Gastrocnemius medialis (tissue), 4 donors: ENCODE results near the gene CLDN4. TPM values are rescaled to one million over a fixed set of nuclear protein-coding genes. Genes with fewer than 3 reads are reported as not detected.

Experiments used
- ATAC-seq, 2 donors: fragments of 150-250 bp; one replicate each; pipeline ENCODE4 v1.9.1; 2016
- DNase-seq, 2 donors: peaks; one replicate each; pipeline ENCODE4 v3.0.0-alpha.2; 2019
- H3K27ac ChIP-seq, 4 donors: fragments of 200-600 bp; sonication (generic); 1 replicate in 1 of 4; 2 replicates in 3 of 4; pipeline ENCODE4 v1.5.1; 2016 to 2018; ENCODE audit warnings: mild to moderate bottlenecking in 2 of 4, moderate library complexity in 1 of 4
- H3K27me3 ChIP-seq, 3 donors: fragments of 200-600 bp; sonication (generic) in 2 of 3; 1 replicate in 1 of 3; 2 replicates in 2 of 3; pipeline versions ENCODE4 v1.5.1 to v1.6.0; 2016 to 2019; ENCODE audit warnings: mild to moderate bottlenecking in 1 of 3, moderate library complexity in 1 of 3
- H3K36me3 ChIP-seq, 2 donors: fragments of 200-600 bp; sonication (generic) in 1 of 2; one replicate each; pipeline ENCODE4 v1.5.1; 2017 to 2018
- H3K4me1 ChIP-seq, 2 donors: fragments of 200-600 bp; sonication (generic) in 1 of 2; one replicate each; pipeline ENCODE4 v1.5.1; 2016 to 2017; ENCODE audit warnings: mild to moderate bottlenecking in 2 of 2
- H3K4me3 ChIP-seq, 4 donors: fragments of 200-600 bp; sonication (generic) in 3 of 4; 1 replicate in 1 of 4; 2 replicates in 3 of 4; pipeline ENCODE4 v1.5.1; 2016 to 2019; ENCODE audit warnings: mild to moderate bottlenecking in 2 of 4
- H3K9me3 ChIP-seq, 3 donors: fragments of 200-600 bp; sonication (generic) in 2 of 3; 1 replicate in 1 of 3; 2 replicates in 2 of 3; pipeline ENCODE4 v1.5.1; 2016 to 2019
- POLR2A ChIP-seq, 2 donors: fragments of 450-650 bp; IDR thresholded peaks; one replicate each; pipeline ENCODE4 v1.6.1; 2017; ENCODE audit warnings: antibody characterized with exemption in 2 of 2, mild to moderate bottlenecking in 2 of 2, moderate library complexity in 2 of 2
- in situ Hi-C, 4 donors: fragments of 200-750 bp; cut with MboI; loops; one replicate each; pipeline versions ENCODE4 v1.15.0 to v1.8.0; 2017; ENCODE audit warnings: low sequenced_read_pairs in 4 of 4
- intact Hi-C: fragments of 100-400 bp; cut with DNase I; formaldehyde crosslinking; loops from one replicate; pipeline ENCODE4 v1.15.1; 2023; ENCODE audit warnings: low total_unique reads
- total RNA-seq, 4 donors: library from RNA; depleted of rRNA; stranded (reverse); fragments of >200 nt; gene quantifications; one replicate each; pipeline versions ENCODE4 v1.1.0 to v1.2.3, GENCODE V29; 2016
- TF ChIP-seq, protein P1 (sequence below), 5 experiments: fragments of 450-650 bp in 3 of 5; fragments of 200-600 bp in 2 of 5; sonication (generic) in 2 of 5; IDR thresholded peaks in 4 of 5; conservative IDR thresholded peaks in 1 of 5; 1 replicate in 4 of 5; 2 replicates in 1 of 5; pipeline ENCODE4 v1.5.1; 2016 to 2019; ENCODE audit warnings: antibody characterized with exemption in 5 of 5, mild to moderate bottlenecking in 3 of 5, moderate library complexity in 3 of 5

The CLDN4 gene
- total RNA-seq, 4 donors from 2014 or later, result 0.16 to 3.7 (median 0.42) TPM

GRCh38 chr7:73847941-73848723 is 17.3 kb downstream of the CLDN4 start:
- DNase-seq, result no peak
- Histone ChIP-seq H3K9me3 (no peaks in the 10 kb centered on the region), H3K27ac (no peak overlapping the region), H3K4me1 (no peaks in the 10 kb centered on the region), H3K27me3 (no peaks in the 10 kb centered on the region), H3K4me3 (no peak overlapping the region), H3K36me3 (no peaks in the 10 kb centered on the region)
- TF ChIP-seq, protein P1, sequence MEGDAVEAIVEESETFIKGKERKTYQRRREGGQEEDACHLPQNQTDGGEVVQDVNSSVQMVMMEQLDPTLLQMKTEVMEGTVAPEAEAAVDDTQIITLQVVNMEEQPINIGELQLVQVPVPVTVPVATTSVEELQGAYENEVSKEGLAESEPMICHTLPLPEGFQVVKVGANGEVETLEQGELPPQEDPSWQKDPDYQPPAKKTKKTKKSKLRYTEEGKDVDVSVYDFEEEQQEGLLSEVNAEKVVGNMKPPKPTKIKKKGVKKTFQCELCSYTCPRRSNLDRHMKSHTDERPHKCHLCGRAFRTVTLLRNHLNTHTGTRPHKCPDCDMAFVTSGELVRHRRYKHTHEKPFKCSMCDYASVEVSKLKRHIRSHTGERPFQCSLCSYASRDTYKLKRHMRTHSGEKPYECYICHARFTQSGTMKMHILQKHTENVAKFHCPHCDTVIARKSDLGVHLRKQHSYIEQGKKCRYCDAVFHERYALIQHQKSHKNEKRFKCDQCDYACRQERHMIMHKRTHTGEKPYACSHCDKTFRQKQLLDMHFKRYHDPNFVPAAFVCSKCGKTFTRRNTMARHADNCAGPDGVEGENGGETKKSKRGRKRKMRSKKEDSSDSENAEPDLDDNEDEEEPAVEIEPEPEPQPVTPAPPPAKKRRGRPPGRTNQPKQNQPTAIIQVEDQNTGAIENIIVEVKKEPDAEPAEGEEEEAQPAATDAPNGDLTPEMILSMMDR (IDR thresholded peaks at IDR 0.05 in 4 of 5, conservative IDR thresholded peaks at IDR 0.05 in 1 of 5), result no peak
- no peak for TF ChIP-seq POLR2A (IDR thresholded peaks at IDR 0.05)
- intact Hi-C loops (loop anchor here (10.0 kb wide), 1 partner anchor 223 kb away; the partner anchor contains the start of gene MLXIPL), in situ Hi-C loops (no loop called here)
- no peak for ATAC-seq

DNA sequence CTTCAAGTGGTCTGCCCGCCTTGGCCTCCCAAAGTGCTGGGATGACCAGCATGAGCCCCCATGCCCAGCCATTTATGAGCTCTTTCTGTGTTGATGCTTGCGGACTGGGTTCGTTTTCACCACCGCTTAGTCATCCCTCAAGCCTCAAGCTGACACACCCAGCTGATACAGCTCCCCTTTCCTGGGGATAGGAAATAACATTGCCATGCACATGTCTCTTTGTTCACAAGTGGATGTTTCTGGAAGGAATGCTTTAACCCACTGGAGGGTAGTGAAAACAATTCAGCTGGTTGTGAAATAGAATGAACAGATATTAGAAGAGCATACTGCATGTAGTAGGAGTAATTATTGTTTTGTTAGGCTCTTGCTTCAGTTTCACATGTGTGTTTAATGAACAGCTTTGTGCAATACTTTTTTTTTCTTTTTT is 20.0 kb downstream of the CLDN4 start:
- Histone ChIP-seq H3K4me1 (no peaks in the 10 kb centered on the region), H3K36me3 (no peaks in the 10 kb centered on the region), H3K27me3 (peaks cover 0 to 5% (median 0%) of the 10 kb centered on the region in 3 donors), H3K4me3 (no peak overlapping the region), H3K9me3 (no peaks in the 10 kb centered on the region), H3K27ac (peak overlapping the region; percentile 27 to 56 (median 42))
- DNase-seq, result peak in 1 of 2 donors; percentile 56
- peak; percentile 76 to 78 for ATAC-seq
- no peak for TF ChIP-seq POLR2A (IDR thresholded peaks at IDR 0.05)
- TF ChIP-seq, protein P1 (IDR thresholded peaks at IDR 0.05 in 4 of 5, conservative IDR thresholded peaks at IDR 0.05 in 1 of 5), result no peak
- intact Hi-C loops (no loop called here), in situ Hi-C loops (loop anchor here in 2 of 4 donors (5.0 to 25.0 kb wide), 3 partner anchors 38 to 246 kb away; partner anchors contain the start of gene MLXIPL (in 1 of the 2))

DNA sequence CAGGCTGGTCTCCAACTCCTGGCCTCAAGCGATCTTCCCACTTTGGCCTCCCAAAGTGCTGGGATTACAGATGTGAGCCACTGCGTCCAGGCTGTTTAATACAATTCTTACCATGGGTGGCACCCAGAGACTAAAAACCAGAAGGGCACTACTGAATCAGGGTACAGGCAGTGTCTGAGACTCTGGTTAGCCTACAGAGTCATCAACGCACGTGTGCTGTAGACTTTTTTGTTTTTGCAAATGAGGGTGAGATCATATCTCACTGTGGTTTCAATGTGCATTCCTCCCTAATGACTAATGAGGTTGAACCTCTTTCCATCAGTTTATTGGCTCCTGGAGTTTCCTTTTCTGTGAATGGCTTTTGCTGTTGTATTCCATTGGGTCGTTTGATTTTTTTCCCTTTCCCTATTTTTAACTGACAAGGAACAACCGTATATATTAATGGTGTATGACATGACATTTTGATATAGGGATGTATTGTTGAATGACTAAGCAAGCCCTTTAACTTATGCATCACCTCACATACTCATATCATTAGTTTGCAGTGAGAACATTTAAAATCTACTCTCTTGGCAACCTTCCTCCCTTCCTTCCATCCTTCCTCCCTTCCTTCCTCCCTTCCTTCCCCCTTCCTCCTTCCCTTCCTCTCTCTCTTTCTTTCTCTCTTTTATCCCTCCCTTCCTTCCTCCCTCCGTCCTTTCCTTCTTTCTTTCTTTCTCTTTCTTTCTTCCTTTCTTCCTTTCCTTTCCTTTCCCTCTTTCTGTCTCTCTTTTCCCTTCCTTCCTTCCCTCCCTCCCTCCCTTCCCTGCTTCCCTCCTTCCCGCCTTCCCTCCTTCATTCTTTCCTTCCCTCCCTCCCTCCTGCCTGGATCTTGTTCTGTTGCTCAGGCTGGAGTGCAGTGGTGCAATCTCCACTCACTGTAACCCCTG is 20.9 kb downstream of the CLDN4 start:
- peak; percentile 34 to 87 for ATAC-seq
- TF ChIP-seq, protein P1 (IDR thresholded peaks at IDR 0.05 in 4 of 5, conservative IDR thresholded peaks at IDR 0.05 in 1 of 5), result no peak
- TF ChIP-seq POLR2A (IDR thresholded peaks at IDR 0.05), result no peak

GRCh38 chr7:73852500-73852899 is 21.7 kb downstream of the CLDN4 start:
- in situ Hi-C loops (loop anchor here in 2 of 4 donors (5.0 to 25.0 kb wide), 3 partner anchors 40 to 248 kb away; partner anchors contain the start of gene MLXIPL (in 1 of the 2)), intact Hi-C loops (no loop called here)
- no peaks in the 10 kb centered on the region for H3K36me3 ChIP-seq
- no peak overlapping the region for H3K4me3 ChIP-seq
- no peak for ATAC-seq
- peak overlapping the region in 1 of 4 donors; percentile 27 for H3K27ac ChIP-seq
- TF ChIP-seq, protein P1 (IDR thresholded peaks at IDR 0.05 in 4 of 5, conservative IDR thresholded peaks at IDR 0.05 in 1 of 5), result no peak
- no peak for TF ChIP-seq POLR2A (IDR thresholded peaks at IDR 0.05)
- DNase-seq, result no peak
- peaks cover 0 to 5% (median 0%) of the 10 kb centered on the region in 3 donors for H3K27me3 ChIP-seq
- H3K4me1 ChIP-seq, result no peaks in the 10 kb centered on the region
- no peaks in the 10 kb centered on the region for H3K9me3 ChIP-seq

More for the DNA sequence above, 20.9 kb downstream of the CLDN4 start:
- Histone ChIP-seq H3K36me3 (no peaks in the 10 kb centered on the region), H3K27me3 (peaks cover 0 to 5% (median 0%) of the 10 kb centered on the region in 3 donors), H3K4me1 (no peaks in the 10 kb centered on the region), H3K27ac (peak overlapping the region; percentile 27 to 56 (median 42)), H3K4me3 (no peak overlapping the region), H3K9me3 (no peaks in the 10 kb centered on the region)
- intact Hi-C loops, result no loop called here
- in situ Hi-C loops, result loop anchor here in 2 of 4 donors (5.0 to 25.0 kb wide), 3 partner anchors 39 to 247 kb away; partner anchors contain the start of gene MLXIPL (in 1 of the 2)
- DNase-seq, result no peak
